ENCODE data around the gene SPINT3. TPM values are rescaled to one million over a fixed set of nuclear protein-coding genes. Genes with fewer than 3 reads are reported as not detected.

SPINT3 gene, protein sequence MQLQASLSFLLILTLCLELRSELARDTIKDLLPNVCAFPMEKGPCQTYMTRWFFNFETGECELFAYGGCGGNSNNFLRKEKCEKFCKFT
- polyA plus RNA-seq (2013, experiment 1 of 4): not detected
- not detected for polyA plus RNA-seq (2013, experiment 2 of 4)
- not detected for polyA plus RNA-seq (2013, experiment 3 of 4)
- polyA plus RNA-seq (2013, experiment 4 of 4): not detected

DNA sequence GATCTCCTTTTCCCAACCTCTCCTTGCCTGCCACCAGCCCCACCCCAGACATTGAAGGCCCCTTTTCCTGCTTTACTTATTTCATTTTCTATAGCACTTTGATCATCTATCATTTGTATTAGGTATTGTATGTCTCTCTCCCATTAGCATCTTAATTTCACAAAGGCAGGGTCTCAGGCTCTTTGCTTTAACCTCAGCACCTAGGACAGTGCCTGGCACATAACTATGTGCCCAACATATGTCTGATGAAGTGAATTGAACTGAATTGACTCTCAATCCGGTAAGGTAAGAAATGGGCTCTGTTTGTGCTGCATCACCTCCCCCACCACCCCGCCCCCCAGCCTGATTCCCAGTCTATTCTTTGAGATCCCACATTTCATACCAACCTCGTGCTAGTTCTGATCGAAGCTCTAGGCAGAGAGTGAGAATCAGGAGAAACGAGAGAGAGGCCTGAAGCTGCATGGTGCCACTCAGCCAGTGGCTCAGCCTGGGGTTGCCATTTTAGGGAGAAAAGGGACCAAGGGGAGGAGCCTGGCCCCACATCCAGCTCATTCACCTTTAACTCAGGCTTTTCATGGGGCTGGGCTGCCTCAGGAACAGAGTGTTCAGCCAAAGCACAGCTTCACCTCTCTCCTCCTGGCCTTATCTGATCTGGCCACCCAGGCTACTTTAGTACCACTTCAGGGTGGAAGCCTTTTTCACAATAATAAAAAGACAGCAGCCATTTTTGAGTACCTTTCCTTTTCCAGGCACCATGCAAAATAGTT lies at the start of gene SPINT3:
TSS of gene SPINT3 (minus strand) at position 476 of the 767 bp plus-strand sequence. CDS start at position 462, 14 bp downstream.
- Histone ChIP-seq H3K27me3 (ENCODE audit: control insufficient read depth, insufficient read depth, low read length, poor library complexity, severe bottlenecking) (no peaks in the 10 kb centered on the region), H3K27ac (ENCODE audit: insufficient read depth, low read depth, low read length, poor library complexity, severe bottlenecking) (no peak within 1 kb of the TSS), H3K9me3 (ENCODE audit: control insufficient read depth, low read length) (no peaks in the 10 kb centered on the region), H3K36me3 (ENCODE audit: control insufficient read depth, insufficient read depth, low read length) (no peaks in the 10 kb centered on the region), H3K4me1 (ENCODE audit: control insufficient read depth, insufficient read depth, low read length) (no peaks in the 10 kb centered on the region), H3K4me3 (ENCODE audit: insufficient read depth, low read depth, low read length) (no peak within 1 kb of the TSS)
- 68 to 69% methylated on average over 5 of the region's 5 CpGs for WGBS, 2 experiments

GRCh38 chr20:45564760-45565276 lies 49.4 kb upstream of the SPINT3 start:
- H3K4me1 ChIP-seq (ENCODE audit: control insufficient read depth, insufficient read depth, low read length): no peaks in the 10 kb centered on the region
- no peaks in the 10 kb centered on the region for H3K27me3 ChIP-seq (ENCODE audit: control insufficient read depth, insufficient read depth, low read length, poor library complexity, severe bottlenecking)
- H3K9me3 ChIP-seq (ENCODE audit: control insufficient read depth, low read length): no peaks in the 10 kb centered on the region
- H3K4me3 ChIP-seq (ENCODE audit: insufficient read depth, low read depth, low read length): no peak overlapping the region
- H3K36me3 ChIP-seq (ENCODE audit: control insufficient read depth, insufficient read depth, low read length): no peaks in the 10 kb centered on the region
- H3K27ac ChIP-seq (ENCODE audit: insufficient read depth, low read depth, low read length, poor library complexity, severe bottlenecking): no peak overlapping the region
- 93 to 97% methylated on average over 2 of the region's 2 CpGs for WGBS, 2 experiments

DNA sequence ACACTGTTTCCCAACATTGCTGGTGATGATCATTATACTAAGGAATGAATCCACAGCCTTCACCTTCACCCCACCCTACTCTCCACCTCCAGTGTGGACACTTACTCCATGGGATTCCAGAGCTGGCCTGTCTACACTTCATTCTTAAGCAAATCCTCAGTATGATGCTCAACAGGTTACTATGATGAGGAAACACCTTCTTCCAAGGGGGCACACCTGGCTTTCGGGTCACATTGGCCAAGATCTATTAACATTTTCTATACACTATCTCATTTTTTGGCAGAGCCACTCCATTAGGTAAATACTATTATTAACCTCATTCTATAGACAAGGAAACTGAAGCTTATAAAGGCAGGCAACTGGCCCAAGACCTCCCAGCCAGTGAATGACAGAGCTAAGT lies 39.8 kb upstream of the SPINT3 start:
- H3K4me1 ChIP-seq (ENCODE audit: control insufficient read depth, insufficient read depth, low read length): no peaks in the 10 kb centered on the region
- WGBS, 2 experiments: 78 to 100% methylated on average over 1 of the region's 1 CpG

DNA sequence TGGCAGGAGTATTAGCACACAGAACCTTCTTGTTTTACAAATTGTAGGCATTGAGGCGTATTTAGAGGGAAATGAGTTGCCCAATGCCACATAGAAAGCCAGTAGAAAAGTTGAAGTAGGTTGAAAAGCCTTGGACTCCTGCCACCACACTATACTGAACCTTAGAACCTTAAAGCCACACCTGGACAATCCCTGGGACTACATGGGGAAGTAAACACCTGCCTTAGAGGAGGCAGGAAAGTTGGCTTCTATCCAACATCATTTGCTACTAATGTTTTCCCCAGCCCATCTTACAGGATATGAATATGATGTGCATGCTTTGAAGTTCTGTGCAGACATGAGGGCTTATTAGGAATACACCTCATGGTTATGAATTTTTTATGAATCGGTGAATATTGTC lies 37.0 kb upstream of the SPINT3 start:
- Histone ChIP-seq H3K36me3 (ENCODE audit: control insufficient read depth, insufficient read depth, low read length) (no peaks in the 10 kb centered on the region), H3K9me3 (ENCODE audit: control insufficient read depth, low read length) (no peaks in the 10 kb centered on the region), H3K4me1 (ENCODE audit: control insufficient read depth, insufficient read depth, low read length) (no peaks in the 10 kb centered on the region), H3K4me3 (ENCODE audit: insufficient read depth, low read depth, low read length) (no peak overlapping the region), H3K27me3 (ENCODE audit: control insufficient read depth, insufficient read depth, low read length, poor library complexity, severe bottlenecking) (no peaks in the 10 kb centered on the region), H3K27ac (ENCODE audit: insufficient read depth, low read depth, low read length, poor library complexity, severe bottlenecking) (no peak overlapping the region)
- WGBS, 2 experiments: 95% methylated on average over 2 of the region's 2 CpGs

More for the DNA sequence above, 39.8 kb upstream of the SPINT3 start:
- no peak overlapping the region for H3K27ac ChIP-seq (ENCODE audit: insufficient read depth, low read depth, low read length, poor library complexity, severe bottlenecking)
- H3K36me3 ChIP-seq (ENCODE audit: control insufficient read depth, insufficient read depth, low read length): no peaks in the 10 kb centered on the region
- H3K9me3 ChIP-seq (ENCODE audit: control insufficient read depth, low read length): no peaks in the 10 kb centered on the region
- no peak overlapping the region for H3K4me3 ChIP-seq (ENCODE audit: insufficient read depth, low read depth, low read length)
- H3K27me3 ChIP-seq (ENCODE audit: control insufficient read depth, insufficient read depth, low read length, poor library complexity, severe bottlenecking): no peaks in the 10 kb centered on the region

DNA sequence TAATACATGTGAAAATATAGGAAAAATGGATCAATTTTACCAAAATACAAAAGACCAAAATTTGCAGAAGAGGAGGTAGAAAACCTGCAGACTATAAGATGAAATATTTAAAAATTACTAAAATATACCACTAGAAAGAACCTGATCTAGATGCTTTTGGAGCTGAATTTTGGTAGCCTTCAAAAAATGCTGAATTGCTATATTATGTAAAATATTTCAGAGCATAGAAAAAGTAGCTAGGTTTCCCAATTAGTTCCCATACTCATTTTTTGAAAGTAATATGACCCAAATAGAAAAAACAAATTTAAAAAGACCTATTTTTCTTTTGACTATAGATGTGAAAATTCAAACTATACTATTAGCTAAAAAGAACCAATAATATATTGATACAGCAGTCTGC lies 35.3 kb upstream of the SPINT3 start:
- Histone ChIP-seq H3K9me3 (ENCODE audit: control insufficient read depth, low read length) (no peaks in the 10 kb centered on the region), H3K4me1 (ENCODE audit: control insufficient read depth, insufficient read depth, low read length) (no peaks in the 10 kb centered on the region), H3K4me3 (ENCODE audit: insufficient read depth, low read depth, low read length) (no peak overlapping the region), H3K36me3 (ENCODE audit: control insufficient read depth, insufficient read depth, low read length) (no peaks in the 10 kb centered on the region), H3K27ac (ENCODE audit: insufficient read depth, low read depth, low read length, poor library complexity, severe bottlenecking) (no peak overlapping the region), H3K27me3 (ENCODE audit: control insufficient read depth, insufficient read depth, low read length, poor library complexity, severe bottlenecking) (no peaks in the 10 kb centered on the region)

DNA sequence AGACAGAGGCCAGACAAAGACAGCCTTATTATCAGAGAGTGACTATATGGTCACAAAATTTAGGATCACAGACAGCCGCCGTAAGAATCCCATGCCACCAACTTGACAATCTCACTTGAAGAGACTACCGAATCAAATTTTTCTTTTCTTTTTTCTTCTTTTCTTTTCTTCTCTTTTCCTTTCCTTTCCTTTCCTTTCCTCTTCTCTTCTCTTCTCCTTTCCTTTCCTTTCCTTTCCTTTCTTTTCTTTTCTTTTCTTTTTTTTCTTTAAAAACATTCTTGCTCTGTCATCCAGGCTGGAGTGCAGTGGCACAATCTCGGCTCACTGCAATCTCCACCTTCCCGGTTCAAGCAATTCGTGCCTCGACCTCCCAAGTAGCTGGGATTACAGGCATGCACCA lies 33.0 kb upstream of the SPINT3 start:
- Histone ChIP-seq H3K36me3 (ENCODE audit: control insufficient read depth, insufficient read depth, low read length) (no peaks in the 10 kb centered on the region), H3K4me1 (ENCODE audit: control insufficient read depth, insufficient read depth, low read length) (no peaks in the 10 kb centered on the region), H3K4me3 (ENCODE audit: insufficient read depth, low read depth, low read length) (no peak overlapping the region), H3K27ac (ENCODE audit: insufficient read depth, low read depth, low read length, poor library complexity, severe bottlenecking) (no peak overlapping the region), H3K27me3 (ENCODE audit: control insufficient read depth, insufficient read depth, low read length, poor library complexity, severe bottlenecking) (no peaks in the 10 kb centered on the region), H3K9me3 (ENCODE audit: control insufficient read depth, low read length) (no peaks in the 10 kb centered on the region)
- 90 to 97% methylated on average over 7 of the region's 7 CpGs for WGBS, 2 experiments

GRCh38 chr20:45547206-45547770 lies 31.9 kb upstream of the SPINT3 start, which contains the start of gene EPPIN:
Gene EPPIN (minus strand): TSS chr20:45547401. CDS start chr20:45547357, 44 bp downstream.
- no peaks in the 10 kb centered on the region for H3K36me3 ChIP-seq (ENCODE audit: control insufficient read depth, insufficient read depth, low read length)
- H3K27me3 ChIP-seq (ENCODE audit: control insufficient read depth, insufficient read depth, low read length, poor library complexity, severe bottlenecking): no peaks in the 10 kb centered on the region
- no peaks in the 10 kb centered on the region for H3K4me1 ChIP-seq (ENCODE audit: control insufficient read depth, insufficient read depth, low read length)
- H3K9me3 ChIP-seq (ENCODE audit: control insufficient read depth, low read length): no peaks in the 10 kb centered on the region
- 92 to 93% methylated on average over 6 of the region's 6 CpGs for WGBS, 2 experiments
- H3K27ac ChIP-seq (ENCODE audit: insufficient read depth, low read depth, low read length, poor library complexity, severe bottlenecking): no peak within 1 kb of the TSS
- H3K4me3 ChIP-seq (ENCODE audit: insufficient read depth, low read depth, low read length): no peak within 1 kb of the TSS

DNA sequence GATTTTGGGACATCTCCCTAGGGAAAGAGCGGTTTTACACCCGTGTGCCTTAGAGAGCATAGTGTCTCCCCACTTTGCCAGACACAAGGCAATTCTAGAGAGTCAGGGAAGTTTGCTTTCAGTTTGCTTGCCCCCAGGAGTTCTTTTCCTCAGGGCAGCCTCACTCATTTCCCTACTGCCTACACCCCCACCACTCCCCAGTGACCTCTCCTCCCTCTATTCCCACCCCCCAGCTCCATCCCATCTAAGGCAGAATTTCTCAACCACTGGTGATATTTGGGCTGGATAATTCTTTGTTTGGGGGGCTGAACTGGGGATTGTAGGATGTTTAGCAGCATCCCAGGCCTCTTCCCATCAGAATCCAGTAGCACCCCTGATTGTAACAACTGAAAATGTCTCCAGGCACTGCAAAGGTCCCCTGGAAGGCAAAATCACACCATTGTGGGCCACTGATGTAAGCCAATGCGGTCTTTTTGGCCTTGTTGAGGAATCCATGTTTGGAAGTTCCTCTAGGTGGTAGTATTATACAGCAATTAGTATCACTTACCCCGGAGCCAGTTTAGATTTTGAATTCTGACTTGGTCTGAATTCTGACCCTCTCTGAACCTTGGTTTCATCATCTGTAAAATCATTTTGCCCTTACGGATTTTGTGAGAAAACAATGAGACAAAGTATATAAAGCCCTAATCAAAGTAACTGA lies 30.5 kb upstream of the SPINT3 start:
- Histone ChIP-seq H3K4me3 (ENCODE audit: insufficient read depth, low read depth, low read length) (no peak overlapping the region), H3K36me3 (ENCODE audit: control insufficient read depth, insufficient read depth, low read length) (no peaks in the 10 kb centered on the region), H3K27me3 (ENCODE audit: control insufficient read depth, insufficient read depth, low read length, poor library complexity, severe bottlenecking) (no peaks in the 10 kb centered on the region), H3K27ac (ENCODE audit: insufficient read depth, low read depth, low read length, poor library complexity, severe bottlenecking) (no peak overlapping the region), H3K9me3 (ENCODE audit: control insufficient read depth, low read length) (no peaks in the 10 kb centered on the region), H3K4me1 (ENCODE audit: control insufficient read depth, insufficient read depth, low read length) (no peaks in the 10 kb centered on the region)
- WGBS, 2 experiments: 43 to 44% methylated on average over 5 of the region's 5 CpGs

DNA sequence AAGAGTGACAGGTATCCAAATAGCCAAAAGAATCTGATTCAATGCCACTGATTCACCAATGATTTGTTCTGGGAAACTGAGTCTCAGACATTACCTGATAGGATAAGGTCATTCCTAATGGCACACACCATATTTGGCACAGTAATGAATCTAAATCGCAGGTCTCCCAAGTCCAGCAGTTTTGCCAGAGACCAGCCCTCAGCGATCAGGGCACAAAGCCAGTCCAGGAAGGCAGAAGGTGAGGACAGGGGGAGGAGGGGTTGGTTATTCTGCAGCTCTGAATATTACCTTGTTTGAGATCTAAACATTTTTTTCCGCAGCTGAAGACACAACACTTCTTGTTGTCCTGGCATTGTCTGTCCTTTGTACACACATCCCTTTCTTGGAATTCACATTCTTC lies 29.9 kb upstream of the SPINT3 start:
- H3K27ac ChIP-seq (ENCODE audit: insufficient read depth, low read depth, low read length, poor library complexity, severe bottlenecking): no peak overlapping the region
- H3K4me3 ChIP-seq (ENCODE audit: insufficient read depth, low read depth, low read length): no peak overlapping the region
- H3K27me3 ChIP-seq (ENCODE audit: control insufficient read depth, insufficient read depth, low read length, poor library complexity, severe bottlenecking): no peaks in the 10 kb centered on the region
- WGBS, 2 experiments: 90 to 92% methylated on average over 3 of the region's 3 CpGs
- no peaks in the 10 kb centered on the region for H3K36me3 ChIP-seq (ENCODE audit: control insufficient read depth, insufficient read depth, low read length)
- no peaks in the 10 kb centered on the region for H3K9me3 ChIP-seq (ENCODE audit: control insufficient read depth, low read length)
- no peaks in the 10 kb centered on the region for H3K4me1 ChIP-seq (ENCODE audit: control insufficient read depth, insufficient read depth, low read length)

GRCh38 chr20:45539382-45539781 lies 24.0 kb upstream of the SPINT3 start, which contains the start of gene WFDC6:
Gene WFDC6 (minus strand): TSS chr20:45539482. CDS start chr20:45539407, 75 bp downstream.
- WGBS, 2 experiments: 93 to 96% methylated on average over 2 of the region's 2 CpGs

More at GRCh38 chr20:45539382-45539781, 24.0 kb upstream of the SPINT3 start, which contains the start of gene WFDC6:
- Histone ChIP-seq H3K36me3 (ENCODE audit: control insufficient read depth, insufficient read depth, low read length) (no peaks in the 10 kb centered on the region), H3K4me3 (ENCODE audit: insufficient read depth, low read depth, low read length) (no peak within 1 kb of the TSS), H3K27ac (ENCODE audit: insufficient read depth, low read depth, low read length, poor library complexity, severe bottlenecking) (no peak within 1 kb of the TSS), H3K4me1 (ENCODE audit: control insufficient read depth, insufficient read depth, low read length) (no peaks in the 10 kb centered on the region), H3K9me3 (ENCODE audit: control insufficient read depth, low read length) (no peaks in the 10 kb centered on the region), H3K27me3 (ENCODE audit: control insufficient read depth, insufficient read depth, low read length, poor library complexity, severe bottlenecking) (no peaks in the 10 kb centered on the region)

Measured in ectodermal cell (in vitro differentiated cells).